Effector memory CD8-positive, alpha-beta T cell (primary cell): ENCODE results near the gene KCNG4.
A peak's percentile ranks its signal among the peaks of the same experiment; 100 is the strongest.

Source experiments
- ATAC-seq: fragments of 150-1000 bp; cut with Tn5 transposase; replicated peaks from 2 replicates; pipeline ENCODE4 v1.10.0; 2021; ENCODE audit warnings: mild to moderate bottlenecking, moderate library complexity
- DNase-seq, 3 experiments: peaks; one replicate each; pipeline ENCODE4 v3.0.0; 2021
- H3K27ac Mint-ChIP-seq, 2 donors: one replicate each; pipeline ENCODE4 v1.8.0; 2022; ENCODE audit warnings: mild to moderate bottlenecking in 2 of 2, mixed read lengths in 2 of 2, moderate library complexity in 2 of 2
- H3K27me3 Mint-ChIP-seq, 2 donors: one replicate each; pipeline ENCODE4 v1.8.0; 2022; ENCODE audit warnings: mixed read lengths in 2 of 2
- H3K36me3 Mint-ChIP-seq: one replicate; pipeline ENCODE4 v1.8.0; 2022; ENCODE audit warnings: mild to moderate bottlenecking, moderate library complexity, mixed read lengths; ENCODE audit not compliant: insufficient read depth
- H3K4me1 Mint-ChIP-seq, 2 donors: one replicate each; pipeline ENCODE4 v1.8.0; 2022; ENCODE audit warnings: low read depth in 2 of 2, mixed read lengths in 2 of 2
- H3K4me3 Mint-ChIP-seq, 2 donors: one replicate each; pipeline ENCODE4 v1.8.0; 2022; ENCODE audit warnings: mild to moderate bottlenecking in 2 of 2, mixed read lengths in 2 of 2, moderate library complexity in 2 of 2
- H3K9me3 Mint-ChIP-seq, 2 donors: one replicate each; pipeline ENCODE4 v1.8.0; 2022; ENCODE audit warnings: mixed read lengths in 2 of 2
- total RNA-seq, 9 experiments: gene quantifications; one replicate each; lab custom pipeline; 2026; lab: John Stamatoyannopoulos, UW

The KCNG4 gene, protein sequence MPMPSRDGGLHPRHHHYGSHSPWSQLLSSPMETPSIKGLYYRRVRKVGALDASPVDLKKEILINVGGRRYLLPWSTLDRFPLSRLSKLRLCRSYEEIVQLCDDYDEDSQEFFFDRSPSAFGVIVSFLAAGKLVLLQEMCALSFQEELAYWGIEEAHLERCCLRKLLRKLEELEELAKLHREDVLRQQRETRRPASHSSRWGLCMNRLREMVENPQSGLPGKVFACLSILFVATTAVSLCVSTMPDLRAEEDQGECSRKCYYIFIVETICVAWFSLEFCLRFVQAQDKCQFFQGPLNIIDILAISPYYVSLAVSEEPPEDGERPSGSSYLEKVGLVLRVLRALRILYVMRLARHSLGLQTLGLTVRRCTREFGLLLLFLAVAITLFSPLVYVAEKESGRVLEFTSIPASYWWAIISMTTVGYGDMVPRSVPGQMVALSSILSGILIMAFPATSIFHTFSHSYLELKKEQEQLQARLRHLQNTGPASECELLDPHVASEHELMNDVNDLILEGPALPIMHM
- total RNA-seq = 0 reads per million in 9 experiments

DNA sequence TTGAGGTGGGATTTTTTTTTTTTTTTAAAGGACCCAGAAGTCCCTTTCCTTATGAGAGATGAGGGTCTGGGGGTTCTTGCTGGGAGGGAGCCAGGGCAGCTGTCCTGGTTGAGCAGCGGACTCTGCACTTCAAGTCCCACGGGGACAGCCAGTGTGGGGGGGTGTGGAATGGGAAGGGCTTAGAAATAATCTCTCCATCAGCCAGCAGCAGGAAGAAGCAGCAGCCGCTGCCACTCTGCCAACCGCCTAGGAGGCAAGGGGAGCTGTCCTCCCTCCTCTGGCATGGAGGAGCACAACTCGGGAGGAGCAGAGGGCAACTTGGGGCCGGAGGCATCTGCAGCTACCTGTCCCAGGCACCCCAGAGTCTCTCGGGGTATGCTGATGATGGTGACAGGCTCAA, at the start of gene KCNG4:
Gene KCNG4 (minus strand): TSS at position 104 of the 400 bp plus-strand sequence. CDS start 2,527 bp downstream, outside the sequence.
- Mint-ChIP-seq H3K4me3 (no peak within 1 kb of the TSS), H3K4me1 (no peaks in the 10 kb centered on the region), H3K9me3 (no peaks in the 10 kb centered on the region), H3K27me3 (peaks cover 43 to 90% of the 10 kb centered on the region in 2 donors), H3K27ac (no peak within 1 kb of the TSS), H3K36me3 (no peaks in the 10 kb centered on the region)
- ATAC-seq (no peak), DNase-seq (no peak)

DNA sequence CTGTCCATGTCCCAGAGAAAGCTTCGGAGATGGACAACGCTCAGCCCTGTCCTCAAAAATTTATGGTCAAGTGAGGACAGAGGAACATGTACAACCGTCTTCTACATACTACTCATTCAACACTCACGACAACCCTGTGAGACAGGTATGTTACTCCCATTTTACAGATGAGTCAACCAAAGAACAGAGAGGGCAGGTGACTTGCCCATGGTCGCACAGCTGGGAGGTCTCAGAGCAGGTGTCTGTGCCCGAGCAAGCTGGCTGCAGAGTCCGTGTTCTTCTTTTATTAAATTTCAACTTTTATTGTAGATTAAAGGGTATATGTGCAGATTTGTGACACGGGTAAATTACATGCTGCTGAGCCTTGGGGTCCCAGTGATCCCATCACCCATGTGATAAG, 49.1 kb upstream of the KCNG4 start:
- no peak for ATAC-seq
- no peak for DNase-seq
- Mint-ChIP-seq H3K9me3 (no peaks in the 10 kb centered on the region), H3K4me3 (no peak overlapping the region), H3K36me3 (no peaks in the 10 kb centered on the region), H3K27ac (no peak overlapping the region), H3K27me3 (peaks cover 49 to 80% of the 10 kb centered on the region in 2 donors), H3K4me1 (no peaks in the 10 kb centered on the region)

DNA sequence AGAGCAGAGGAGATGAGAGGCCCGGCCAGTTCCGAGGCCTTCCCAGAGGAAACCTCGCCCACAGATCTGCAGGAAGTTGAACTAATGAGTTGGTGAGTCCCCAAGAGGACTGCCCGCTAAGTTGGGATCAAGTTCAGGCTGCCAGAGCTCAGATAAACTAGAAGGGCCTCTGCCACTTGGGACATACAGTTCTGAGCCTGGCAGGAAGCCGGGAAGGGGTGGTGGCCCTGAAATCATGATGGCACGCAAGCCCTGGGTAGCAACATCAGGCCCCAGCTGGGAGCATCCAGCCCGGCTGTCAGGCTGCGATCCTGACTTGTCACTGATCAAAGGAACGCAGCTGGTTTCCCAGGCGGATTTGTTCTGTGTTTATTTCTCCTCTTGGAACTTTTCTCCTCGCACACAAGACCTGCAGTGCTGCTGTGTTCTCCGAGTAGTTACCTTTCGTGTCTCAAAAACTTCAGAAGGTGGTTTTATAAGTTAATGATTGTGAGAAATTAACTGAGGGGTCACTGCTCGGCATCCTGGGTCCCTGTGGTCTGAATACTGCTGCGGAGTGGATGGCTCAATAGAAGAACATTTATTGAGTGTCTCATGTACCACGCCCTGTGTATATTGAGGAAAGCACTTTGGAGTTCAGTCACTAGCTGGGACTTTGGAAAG, 46.9 kb upstream of the KCNG4 start:
- no peak for DNase-seq
- ATAC-seq = no peak
- Mint-ChIP-seq H3K4me3 (no peak overlapping the region), H3K9me3 (no peaks in the 10 kb centered on the region), H3K36me3 (no peaks in the 10 kb centered on the region), H3K27ac (no peak overlapping the region), H3K27me3 (peaks cover 53 to 83% of the 10 kb centered on the region in 2 donors), H3K4me1 (no peaks in the 10 kb centered on the region)

DNA sequence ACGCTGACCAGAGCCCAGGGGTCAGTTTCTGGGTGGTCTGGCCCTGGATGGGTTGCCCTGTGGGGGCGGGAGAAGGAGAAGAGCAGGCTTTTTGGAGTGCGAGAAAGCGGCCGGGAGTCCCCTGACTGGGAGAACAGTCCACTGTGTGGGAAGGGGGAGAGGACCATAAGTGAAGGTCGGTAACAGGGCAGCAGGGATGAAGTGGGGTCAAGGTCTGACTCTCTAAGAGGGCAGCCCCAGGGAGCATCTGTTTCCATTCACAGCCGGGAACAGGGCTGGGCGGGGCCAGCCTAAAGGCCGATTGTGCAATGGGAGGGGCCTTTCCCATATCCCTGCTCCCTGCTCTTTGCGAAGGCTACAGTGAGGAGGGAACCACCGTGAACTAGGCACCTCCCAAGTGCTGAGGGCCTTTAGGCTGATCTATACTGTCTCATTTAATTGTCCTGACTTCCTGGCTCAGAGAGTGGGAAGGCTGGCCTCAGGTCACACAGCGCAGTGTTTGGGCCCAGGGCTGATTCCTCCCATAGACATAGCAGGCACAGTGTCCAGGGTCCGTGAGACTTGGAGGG, 44.4 kb upstream of the KCNG4 start:
- ATAC-seq (no peak), DNase-seq (no peak)
- no peaks in the 10 kb centered on the region for H3K36me3 Mint-ChIP-seq
- no peak overlapping the region for H3K4me3 Mint-ChIP-seq
- peaks cover 50 to 86% of the 10 kb centered on the region in 2 donors for H3K27me3 Mint-ChIP-seq
- H3K9me3 Mint-ChIP-seq = no peaks in the 10 kb centered on the region
- H3K4me1 Mint-ChIP-seq = no peaks in the 10 kb centered on the region
- no peak overlapping the region for H3K27ac Mint-ChIP-seq

DNA sequence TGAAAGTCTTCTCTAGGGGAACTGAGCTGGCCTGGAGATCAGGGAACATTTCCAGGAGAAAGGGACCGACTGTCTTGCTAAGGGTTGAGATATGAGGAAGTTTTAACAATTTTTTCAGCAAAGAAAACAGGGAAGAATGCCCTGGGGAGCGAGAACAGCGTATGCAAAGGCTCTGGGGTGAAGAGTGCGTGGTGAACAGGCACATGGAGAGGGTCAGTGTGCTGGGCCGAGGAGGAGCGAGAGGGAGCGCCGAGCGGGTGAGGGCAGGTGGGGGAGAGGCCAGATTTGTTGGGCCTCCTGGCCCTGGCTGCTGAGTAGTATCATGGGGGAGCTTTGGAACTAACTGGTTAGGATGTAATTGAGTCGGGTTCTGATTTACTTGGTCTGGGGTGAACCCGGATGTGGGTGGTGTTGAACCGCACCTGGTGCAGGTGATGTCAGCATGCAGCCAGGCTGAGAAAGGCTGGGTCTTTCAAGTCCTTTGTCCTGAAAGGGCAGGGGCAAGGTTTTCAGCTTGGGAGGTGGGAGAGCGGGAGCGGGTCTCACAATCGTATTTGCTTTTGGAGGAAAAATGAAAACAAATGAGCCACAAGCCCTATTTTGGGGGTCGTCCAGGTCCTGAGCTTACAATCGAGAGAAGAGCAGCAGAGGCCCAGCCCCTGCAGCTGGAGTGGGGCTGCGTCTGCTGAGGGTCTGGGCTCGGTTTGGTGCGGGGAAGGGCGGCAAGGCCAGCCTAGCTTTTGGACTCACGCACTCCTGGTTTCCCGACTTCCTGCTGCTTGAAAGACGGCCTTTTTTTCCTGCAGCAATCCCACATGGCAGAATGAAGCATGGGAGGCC, 43.7 kb upstream of the KCNG4 start:
- H3K9me3 Mint-ChIP-seq = no peaks in the 10 kb centered on the region
- H3K27me3 Mint-ChIP-seq = peaks cover 43 to 86% of the 10 kb centered on the region in 2 donors
- peak overlapping the region in 1 of 2 donors; percentile 16 for H3K27ac Mint-ChIP-seq
- H3K4me3 Mint-ChIP-seq = no peak overlapping the region
- DNase-seq (no peak), ATAC-seq (no peak)
- no peaks in the 10 kb centered on the region for H3K36me3 Mint-ChIP-seq
- H3K4me1 Mint-ChIP-seq = no peaks in the 10 kb centered on the region

DNA sequence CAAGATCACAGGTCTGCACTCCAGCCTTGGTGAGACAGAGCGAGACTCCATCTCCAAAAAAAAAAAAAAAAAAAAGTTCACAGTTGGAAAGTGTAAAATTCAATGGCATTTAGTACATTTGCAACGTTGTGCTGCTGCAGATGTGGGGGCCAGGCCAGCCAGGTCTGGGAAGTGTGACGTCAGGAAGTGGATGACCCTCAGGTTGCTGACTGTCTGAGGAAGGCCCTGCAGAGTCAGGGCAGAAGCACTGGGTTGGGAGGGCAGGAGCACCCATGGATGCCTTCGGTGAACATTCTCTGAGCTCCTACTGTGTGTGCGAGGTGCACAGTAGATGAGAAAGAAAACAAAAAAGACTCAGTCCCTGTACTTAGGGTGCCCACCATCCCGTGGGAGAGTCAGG, 42.7 kb upstream of the KCNG4 start:
- H3K27ac Mint-ChIP-seq = peak overlapping the region in 1 of 2 donors; percentile 16
- H3K27me3 Mint-ChIP-seq = peaks cover 34 to 78% of the 10 kb centered on the region in 2 donors
- no peak for DNase-seq
- no peaks in the 10 kb centered on the region for H3K36me3 Mint-ChIP-seq
- H3K4me1 Mint-ChIP-seq = no peaks in the 10 kb centered on the region
- no peak overlapping the region for H3K4me3 Mint-ChIP-seq
- no peaks in the 10 kb centered on the region for H3K9me3 Mint-ChIP-seq
- no peak for ATAC-seq

DNA sequence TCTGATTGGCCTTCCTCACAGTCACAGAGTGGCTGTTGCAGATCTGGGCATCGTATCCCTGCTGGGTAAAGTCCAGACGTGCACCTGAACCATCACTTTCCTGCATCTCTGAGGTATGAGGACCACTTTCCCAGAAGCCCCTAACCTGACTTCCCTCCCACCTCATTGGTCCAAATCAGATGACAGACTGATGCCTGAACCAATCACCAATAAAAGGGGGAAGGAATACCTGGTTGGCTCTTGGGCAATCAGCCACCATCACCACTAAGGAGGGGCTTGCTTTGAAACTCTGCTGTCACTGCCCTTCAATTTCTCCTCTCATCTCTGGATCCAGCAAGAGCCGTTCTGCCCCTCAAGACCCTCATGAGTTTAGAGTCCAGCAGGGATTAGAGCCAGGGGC, 41.3 kb upstream of the KCNG4 start:
- DNase-seq = no peak

DNA sequence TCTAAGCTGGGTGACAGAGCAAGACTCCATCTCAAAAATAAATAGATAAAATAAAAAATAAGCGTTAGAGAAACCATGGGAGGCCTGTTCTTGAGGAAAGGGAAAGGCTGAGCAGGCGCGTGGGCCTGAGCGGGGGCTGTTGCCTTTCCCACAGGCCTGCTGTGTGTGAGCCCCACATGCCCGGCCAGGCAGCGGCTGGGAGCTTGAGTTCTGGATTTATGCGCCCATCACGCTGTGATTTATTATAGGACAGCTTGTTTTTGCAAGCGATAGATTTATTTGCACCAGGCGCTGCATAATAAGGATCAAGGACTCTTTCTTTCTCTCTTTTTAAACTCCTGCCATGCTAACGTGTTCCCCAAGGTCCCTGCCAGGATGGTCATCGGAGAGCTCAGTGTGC, 40.1 kb upstream of the KCNG4 start:
- Mint-ChIP-seq H3K4me1 (no peaks in the 10 kb centered on the region), H3K27ac (no peak overlapping the region), H3K4me3 (no peak overlapping the region), H3K9me3 (no peaks in the 10 kb centered on the region), H3K27me3 (peaks cover 37 to 71% of the 10 kb centered on the region in 2 donors), H3K36me3 (no peaks in the 10 kb centered on the region)
- ATAC-seq = no peak
- DNase-seq = no peak

More for the DNA sequence above, 41.3 kb upstream of the KCNG4 start:
- Mint-ChIP-seq H3K27ac (no peak overlapping the region), H3K4me1 (no peaks in the 10 kb centered on the region), H3K36me3 (no peaks in the 10 kb centered on the region), H3K27me3 (peaks cover 33 to 73% of the 10 kb centered on the region in 2 donors), H3K4me3 (no peak overlapping the region), H3K9me3 (no peaks in the 10 kb centered on the region)
- ATAC-seq = no peak

DNA sequence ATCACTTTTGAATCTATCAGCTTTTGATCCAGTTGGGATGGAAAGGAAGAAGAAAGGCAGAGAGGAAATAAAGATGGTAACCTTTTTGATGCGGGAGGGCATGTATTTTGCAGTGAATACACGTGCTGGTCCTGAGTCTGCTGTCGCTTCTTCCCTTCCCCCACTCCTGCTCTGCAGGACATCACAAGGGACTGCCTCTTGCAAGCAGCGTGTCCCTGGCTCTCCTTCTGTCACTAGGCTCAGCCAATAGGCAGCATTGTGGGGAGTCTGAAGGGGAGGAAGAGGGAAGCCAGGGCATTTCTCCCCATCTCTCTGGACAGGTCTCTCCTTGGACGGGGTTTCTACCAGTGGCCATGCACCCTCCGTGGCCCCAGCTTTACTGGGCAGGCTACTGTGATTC, 39.2 kb upstream of the KCNG4 start:
- no peaks in the 10 kb centered on the region for H3K9me3 Mint-ChIP-seq
- DNase-seq = no peak
- H3K27ac Mint-ChIP-seq = no peak overlapping the region
- no peak overlapping the region for H3K4me3 Mint-ChIP-seq
- no peaks in the 10 kb centered on the region for H3K36me3 Mint-ChIP-seq
- peaks cover 36 to 63% of the 10 kb centered on the region in 2 donors for H3K27me3 Mint-ChIP-seq
- no peaks in the 10 kb centered on the region for H3K4me1 Mint-ChIP-seq
- ATAC-seq = no peak

DNA sequence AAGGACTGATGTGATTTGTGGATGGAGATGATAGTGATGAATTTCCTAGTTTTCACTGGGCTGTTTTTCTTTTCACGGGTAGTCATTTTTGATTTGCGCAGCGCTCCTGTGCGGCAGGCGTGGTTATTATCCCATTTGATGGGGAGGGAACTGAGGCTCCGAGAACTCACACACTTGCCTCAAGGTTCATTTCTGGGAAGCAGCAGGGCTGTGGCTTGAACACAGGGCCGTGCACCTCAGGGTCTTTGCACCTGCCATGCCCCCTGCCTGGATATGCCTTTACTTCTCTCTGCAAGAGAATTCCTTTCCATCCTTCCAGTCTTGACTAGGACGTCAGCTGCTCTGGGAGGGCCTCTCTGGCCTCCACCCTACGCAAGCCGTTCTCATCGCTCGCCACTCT, 38.5 kb upstream of the KCNG4 start:
- Mint-ChIP-seq H3K27me3 (peaks cover 29 to 57% of the 10 kb centered on the region in 2 donors), H3K36me3 (no peaks in the 10 kb centered on the region), H3K27ac (no peak overlapping the region), H3K4me1 (no peaks in the 10 kb centered on the region), H3K9me3 (no peaks in the 10 kb centered on the region), H3K4me3 (no peak overlapping the region)
- DNase-seq = no peak
- ATAC-seq = no peak

DNA sequence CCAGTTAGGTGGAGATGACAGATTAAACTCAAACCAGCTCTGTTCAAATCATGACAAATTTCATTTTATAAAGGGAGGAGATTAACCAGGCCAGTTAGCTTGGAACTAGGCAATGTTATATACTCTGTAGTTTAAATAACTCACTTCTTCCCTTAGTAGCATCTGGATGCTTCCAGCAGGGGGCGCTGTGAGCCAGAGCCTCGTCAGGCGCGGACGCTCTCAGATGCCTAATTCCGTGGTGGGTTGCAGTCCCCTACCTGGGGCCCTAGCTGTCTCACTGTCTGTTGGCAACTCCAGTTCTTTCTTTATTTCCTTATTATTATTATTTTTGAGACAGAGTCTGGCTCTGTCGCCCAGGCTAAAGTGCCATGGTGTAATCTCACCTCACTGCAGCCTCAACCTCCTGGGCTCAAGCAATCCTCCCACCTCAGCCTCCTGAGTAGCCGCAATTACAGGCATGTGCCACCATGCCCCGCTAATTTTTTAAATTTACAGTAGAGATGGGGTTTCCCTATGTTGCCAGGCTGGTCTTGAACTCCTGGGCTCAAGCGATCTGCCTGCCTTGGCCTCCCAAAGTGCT, 37.5 kb upstream of the KCNG4 start:
- no peak overlapping the region for H3K4me3 Mint-ChIP-seq
- peak; percentile 52 to 57 (median 54) for DNase-seq
- no peak overlapping the region for H3K27ac Mint-ChIP-seq
- peaks cover 19 to 47% of the 10 kb centered on the region in 2 donors for H3K27me3 Mint-ChIP-seq
- peak; percentile 60 for ATAC-seq
- H3K36me3 Mint-ChIP-seq = no peaks in the 10 kb centered on the region
- no peaks in the 10 kb centered on the region for H3K9me3 Mint-ChIP-seq
- no peaks in the 10 kb centered on the region for H3K4me1 Mint-ChIP-seq

DNA sequence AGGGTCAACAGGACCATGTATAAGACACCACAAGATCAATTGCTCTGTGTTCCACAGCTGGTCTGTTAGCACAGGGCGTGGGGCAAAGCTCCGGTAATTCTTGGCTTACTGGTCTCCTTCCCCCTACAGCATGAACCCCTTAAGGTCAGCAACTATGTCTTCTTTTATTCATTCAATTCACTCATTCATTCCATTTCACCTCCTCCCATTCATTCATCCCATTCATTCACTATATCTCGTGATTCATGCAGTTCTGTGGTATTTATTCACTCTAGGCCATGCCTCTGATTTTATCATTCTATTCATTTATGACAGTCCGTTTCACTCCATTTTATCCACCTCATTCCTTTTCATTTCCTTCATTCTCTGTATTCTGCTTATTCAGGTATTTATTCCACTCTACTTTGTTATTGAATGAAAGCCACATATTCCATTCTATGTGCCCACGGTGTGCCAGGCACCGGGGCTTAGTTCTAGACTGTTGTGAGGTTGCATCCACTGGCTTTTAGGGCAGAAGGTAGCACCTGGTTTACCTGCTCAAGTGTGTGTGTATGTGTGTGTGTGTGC, 35.9 kb upstream of the KCNG4 start:
- no peaks in the 10 kb centered on the region for H3K4me1 Mint-ChIP-seq
- H3K4me3 Mint-ChIP-seq = no peak overlapping the region
- no peaks in the 10 kb centered on the region for H3K9me3 Mint-ChIP-seq
- DNase-seq (no peak), ATAC-seq (no peak)
- H3K36me3 Mint-ChIP-seq = no peaks in the 10 kb centered on the region
- no peak overlapping the region for H3K27ac Mint-ChIP-seq
- peaks cover 14 to 32% of the 10 kb centered on the region in 2 donors for H3K27me3 Mint-ChIP-seq
